ENCODE data around the gene ZNF467.

The ZNF467 gene

GRCh38 chr7:149782682-149783345 is 9.4 kb upstream of the ZNF467 start:
- Mint-ChIP-seq H3K27me3 (no peaks in the 10 kb centered on the region), H3K36me3 (no peaks in the 10 kb centered on the region), H3K27ac (no peak overlapping the region), H3K9me3 (no peaks in the 10 kb centered on the region), H3K4me3 (no peak overlapping the region), H3K4me1 (no peaks in the 10 kb centered on the region)

- no peak overlapping the region for H3K27ac Mint-ChIP-seq
- no peak overlapping the region for H3K4me3 Mint-ChIP-seq
These were observed 8.5 kb upstream of the ZNF467 start for GRCh38 chr7:149781921-149782320.

GRCh38 chr7:149780636-149781419 is 7.4 kb upstream of the ZNF467 start:
- H3K36me3 Mint-ChIP-seq, result no peaks in the 10 kb centered on the region
- no peaks in the 10 kb centered on the region for H3K27me3 Mint-ChIP-seq
- H3K4me1 Mint-ChIP-seq, result no peaks in the 10 kb centered on the region
- H3K9me3 Mint-ChIP-seq, result no peaks in the 10 kb centered on the region
- H3K27ac Mint-ChIP-seq, result no peak overlapping the region
- no peak overlapping the region for H3K4me3 Mint-ChIP-seq

More at GRCh38 chr7:149781921-149782320, 8.5 kb upstream of the ZNF467 start:
- Mint-ChIP-seq H3K4me1 (no peaks in the 10 kb centered on the region), H3K27me3 (no peaks in the 10 kb centered on the region), H3K9me3 (no peaks in the 10 kb centered on the region), H3K36me3 (no peaks in the 10 kb centered on the region)

- H3K4me3 Mint-ChIP-seq, result no peak overlapping the region
- H3K9me3 Mint-ChIP-seq, result no peaks in the 10 kb centered on the region
- H3K36me3 Mint-ChIP-seq, result no peaks in the 10 kb centered on the region
- no peak overlapping the region for H3K27ac Mint-ChIP-seq
- no peaks in the 10 kb centered on the region for H3K27me3 Mint-ChIP-seq
- H3K4me1 Mint-ChIP-seq, result peaks cover 3% of the 10 kb centered on the region
These were observed 6.7 kb upstream of the ZNF467 start for GRCh38 chr7:149780056-149780455.

- Mint-ChIP-seq H3K4me3 (no peak overlapping the region), H3K9me3 (no peaks in the 10 kb centered on the region), H3K4me1 (peaks cover 4% of the 10 kb centered on the region), H3K27me3 (no peaks in the 10 kb centered on the region), H3K27ac (no peak overlapping the region), H3K36me3 (no peaks in the 10 kb centered on the region)
These were observed 6.1 kb upstream of the ZNF467 start for GRCh38 chr7:149779502-149779805.

GRCh38 chr7:149778696-149779501 is 5.5 kb upstream of the ZNF467 start:
- Mint-ChIP-seq H3K27ac (no peak overlapping the region), H3K4me3 (no peak overlapping the region), H3K27me3 (no peaks in the 10 kb centered on the region), H3K9me3 (no peaks in the 10 kb centered on the region), H3K36me3 (no peaks in the 10 kb centered on the region), H3K4me1 (peaks cover 4% of the 10 kb centered on the region)

GRCh38 chr7:149778327-149778637 is 4.9 kb upstream of the ZNF467 start:
- Mint-ChIP-seq H3K9me3 (no peaks in the 10 kb centered on the region), H3K4me3 (no peak overlapping the region), H3K4me1 (peaks cover 4% of the 10 kb centered on the region), H3K27ac (no peak overlapping the region), H3K36me3 (no peaks in the 10 kb centered on the region), H3K27me3 (no peaks in the 10 kb centered on the region)

GRCh38 chr7:149777551-149778326 is 4.4 kb upstream of the ZNF467 start:
- Mint-ChIP-seq H3K4me3 (no peak overlapping the region), H3K27ac (no peak overlapping the region), H3K9me3 (no peaks in the 10 kb centered on the region), H3K36me3 (no peaks in the 10 kb centered on the region), H3K4me1 (peaks cover 8% of the 10 kb centered on the region), H3K27me3 (no peaks in the 10 kb centered on the region)

GRCh38 chr7:149776848-149777407 is 3.5 kb upstream of the ZNF467 start:
- Mint-ChIP-seq H3K4me1 (peaks cover 8% of the 10 kb centered on the region), H3K36me3 (no peaks in the 10 kb centered on the region), H3K27ac (no peak overlapping the region), H3K4me3 (no peak overlapping the region), H3K27me3 (no peaks in the 10 kb centered on the region), H3K9me3 (no peaks in the 10 kb centered on the region)

GRCh38 chr7:149776289-149776688 is 2.9 kb upstream of the ZNF467 start:
- no peak overlapping the region for H3K4me3 Mint-ChIP-seq
- H3K4me1 Mint-ChIP-seq, result peaks cover 8% of the 10 kb centered on the region
- H3K36me3 Mint-ChIP-seq, result no peaks in the 10 kb centered on the region
- no peak overlapping the region for H3K27ac Mint-ChIP-seq
- no peaks in the 10 kb centered on the region for H3K9me3 Mint-ChIP-seq
- no peaks in the 10 kb centered on the region for H3K27me3 Mint-ChIP-seq

- no peak overlapping the region for H3K27ac Mint-ChIP-seq
- H3K4me3 Mint-ChIP-seq, result peak overlapping the region; percentile 23
- no peaks in the 10 kb centered on the region for H3K9me3 Mint-ChIP-seq
- H3K4me1 Mint-ChIP-seq, result peaks cover 8% of the 10 kb centered on the region
- H3K36me3 Mint-ChIP-seq, result no peaks in the 10 kb centered on the region
- H3K27me3 Mint-ChIP-seq, result no peaks in the 10 kb centered on the region
These were observed 1.8 kb upstream of the ZNF467 start for GRCh38 chr7:149775176-149775556.

GRCh38 chr7:149774237-149775175 is 1.1 kb upstream of the ZNF467 start:
- Mint-ChIP-seq H3K4me1 (peaks cover 8% of the 10 kb centered on the region), H3K27ac (no peak overlapping the region), H3K36me3 (no peaks in the 10 kb centered on the region), H3K9me3 (no peaks in the 10 kb centered on the region), H3K27me3 (no peaks in the 10 kb centered on the region), H3K4me3 (peak overlapping the region; percentile 74)

- Mint-ChIP-seq H3K27ac (no peak overlapping the region), H3K4me1 (peaks cover 8% of the 10 kb centered on the region), H3K36me3 (peaks cover 2% of the 10 kb centered on the region), H3K27me3 (no peaks in the 10 kb centered on the region), H3K4me3 (peak overlapping the region; percentile 82), H3K9me3 (no peaks in the 10 kb centered on the region)
These were observed 393 bp downstream of the ZNF467 start for GRCh38 chr7:149772956-149773434.

GRCh38 chr7:149772241-149772955 is 990 bp downstream of the ZNF467 start:
- Mint-ChIP-seq H3K9me3 (no peaks in the 10 kb centered on the region), H3K4me1 (peaks cover 8% of the 10 kb centered on the region), H3K4me3 (peak overlapping the region; percentile 62), H3K27me3 (no peaks in the 10 kb centered on the region), H3K27ac (no peak overlapping the region), H3K36me3 (peaks cover 2% of the 10 kb centered on the region)

All from activated naive CD4-positive, alpha-beta T cell treated with anti-CD3 and anti-CD28 coated beads, Interleukin-2, amount 50 U/mL, for 24 hours (primary cell).